HCT116 (cell line): ENCODE data around the gene CHID1. TPM values are rescaled to one million over a fixed set of nuclear protein-coding genes. Genes with fewer than 3 reads are reported as not detected.

Experiments
- ATAC-seq: fragments of 200-7000 bp; cut with Tn5 transposase; 2 replicates; pipeline ENCODE4 v1.9.1; 2020; ENCODE audit warnings: mild to moderate bottlenecking, moderate library complexity
- BruUV-seq: library from RNA; stranded (reverse); fragments of 400-500 nt; replicated peaks from 2 replicates; lab custom pipeline; 2021; lab: Mats Ljungman, UMichigan
- CTCF ChIA-PET: fragments of 300-600 bp; sonication (Branson Sonifier 250); formaldehyde crosslinking; loops from one replicate; lab custom pipeline; 2021; ENCODE audit warnings: antibody characterized with exemption; lab: Charles Lee
- POLR2A ChIA-PET: fragments of 300-600, 350-600 bp; sonication (Branson Sonifier 250); formaldehyde crosslinking; loops from one replicate; lab custom pipeline; 2021; ENCODE audit warnings: antibody characterized with exemption; lab: Charles Lee
- RAD21 ChIA-PET, 2 experiments: fragments of 300-600 bp; sonication (Branson Sonifier 250); formaldehyde crosslinking; loops; one replicate each; lab custom pipeline; 2023; ENCODE audit warnings: low total read pairs in 2 of 2; ENCODE audit not compliant: uncharacterized antibody in 2 of 2, unreplicated experiment in 2 of 2, low non-redundant PET in 1 of 2; lab: Charles Lee
- DNase-seq: peaks from one replicate; pipeline ENCODE4 v3.0.0-alpha.2; 2010; ENCODE audit warnings: low read depth, low spot score
- H2AFZ ChIP-seq: fragments of 200-600 bp; shearing (Covaris generic), sonication (generic); 2 replicates; pipeline ENCODE4 v1.6.1; 2017; ENCODE audit warnings: low read depth, mixed run types, mixed read lengths, antibody characterized with exemption, low read length; ENCODE audit not compliant: poor library complexity, severe bottlenecking
- H3K27ac ChIP-seq: 2 replicates; pipeline ENCODE4 v1.5.1; 2012; ENCODE audit warnings: low read depth, low read length
- H3K27me3 ChIP-seq: fragments of 200-600 bp; sonication (generic); 2 replicates; pipeline ENCODE4 v1.6.1; 2016; ENCODE audit warnings: mixed run types, low read length, mixed read lengths; ENCODE audit not compliant: insufficient read depth
- H3K36me3 ChIP-seq, 2 experiments: fragments of 200-500 bp in 1 of 2; fragments of 200-600 bp in 1 of 2; sonication (Bioruptor generic) in 1 of 2; sonication (generic) in 1 of 2; 2 replicates each; pipeline versions ENCODE4 v1.5.1 to v1.6.1; 2014 to 2016; ENCODE audit warnings: low read length in 2 of 2, inconsistent platforms in 1 of 2, mixed read lengths in 1 of 2, mixed run types in 1 of 2; ENCODE audit not compliant: insufficient read depth in 2 of 2, control insufficient read depth in 1 of 2
- H3K4me1 ChIP-seq, 2 experiments: fragments of 200-600 bp in 1 of 2; sonication (generic) in 1 of 2; 2 replicates each; pipeline versions ENCODE4 v1.5.1 to v1.6.1; 2012 to 2017; ENCODE audit warnings: low read length in 2 of 2, inconsistent platforms in 1 of 2, mild to moderate bottlenecking in 1 of 2, mixed read lengths in 1 of 2, mixed run types in 1 of 2, moderate library complexity in 1 of 2; ENCODE audit not compliant: insufficient read depth in 2 of 2, control insufficient read depth in 1 of 2
- H3K4me2 ChIP-seq: fragments of 200-600 bp; sonication (generic); 2 replicates; pipeline ENCODE4 v1.6.1; 2017; ENCODE audit warnings: mixed run types, low read length, mixed read lengths
- H3K4me3 ChIP-seq, 2 experiments: fragments of 200-600 bp in 1 of 2; sonication (generic) in 1 of 2; replicated peaks in 1 of 2; 2 replicates each; pipeline ENCODE4 v1.5.1; 2011 to 2016; ENCODE audit warnings: low read length in 2 of 2, control low read depth in 1 of 2, low read depth in 1 of 2, mild to moderate bottlenecking in 1 of 2, mixed read lengths in 1 of 2, mixed run types in 1 of 2
- H3K79me2 ChIP-seq: fragments of 200-600 bp; sonication (generic); 2 replicates; pipeline ENCODE4 v1.6.1; 2017; ENCODE audit warnings: mild to moderate bottlenecking, mixed run types, low read length, moderate library complexity, mixed read lengths; ENCODE audit not compliant: insufficient read depth
- H3K9ac ChIP-seq: fragments of 200-600 bp; sonication (generic); 2 replicates; pipeline ENCODE4 v1.6.1; 2016; ENCODE audit warnings: low read length, mixed read lengths
- H3K9me2 ChIP-seq: fragments of 200-600 bp; sonication (generic), shearing (Covaris generic); 2 replicates; pipeline ENCODE4 v1.6.1; 2017; ENCODE audit warnings: mixed run types, mild to moderate bottlenecking, moderate library complexity; ENCODE audit not compliant: insufficient read depth
- H3K9me3 ChIP-seq, 2 experiments: fragments of 200-500 bp in 1 of 2; fragments of 200-600 bp in 1 of 2; sonication (Bioruptor generic) in 1 of 2; sonication (generic) in 1 of 2; 2 replicates each; pipeline ENCODE4 v1.6.1; 2014 to 2017; ENCODE audit warnings: low read length in 2 of 2, mixed read lengths in 2 of 2, inconsistent platforms in 1 of 2, low read depth in 1 of 2, mild to moderate bottlenecking in 1 of 2, mixed run types in 1 of 2, moderate library complexity in 1 of 2; ENCODE audit not compliant: control insufficient read depth in 1 of 2, insufficient read depth in 1 of 2
- H4K20me1 ChIP-seq: fragments of 200-600 bp; sonication (generic), shearing (Covaris generic); 2 replicates; pipeline ENCODE4 v1.6.1; 2017; ENCODE audit warnings: mixed run types, mild to moderate bottlenecking, moderate library complexity; ENCODE audit not compliant: insufficient read depth
- CBX3 ChIP-seq: IDR thresholded peaks from 2 replicates; pipeline ENCODE4 v1.6.1; 2012; ENCODE audit warnings: low read depth
- CTCF ChIP-seq, 3 experiments: fragments of 200-600 bp in 1 of 3; sonication (generic) in 1 of 3; IDR thresholded peaks in 2 of 3; conservative IDR thresholded peaks in 1 of 3; 2 replicates each; pipeline ENCODE4 v1.5.1; 2012 to 2017; ENCODE audit warnings: low read depth in 2 of 3, low read length in 2 of 3, antibody characterized with exemption in 1 of 3, borderline replicate concordance in 1 of 3, control low read depth in 1 of 3, mild to moderate bottlenecking in 1 of 3, mixed read lengths in 1 of 3, mixed run types in 1 of 3, moderate library complexity in 1 of 3; ENCODE audit not compliant: insufficient read depth in 1 of 3
- EGR1 ChIP-seq: IDR thresholded peaks from 2 replicates; pipeline ENCODE4 v1.6.1; 2012; ENCODE audit warnings: low read depth
- EZH2phosphoT487 ChIP-seq: fragments of 200-600 bp; IDR thresholded peaks from 2 replicates; pipeline ENCODE4 v1.6.1; 2018; ENCODE audit warnings: antibody characterized with exemption, borderline replicate concordance
- MAX ChIP-seq: IDR thresholded peaks from 2 replicates; pipeline ENCODE4 v1.6.1; 2012
- POLR2AphosphoS5 ChIP-seq: IDR thresholded peaks from 2 replicates; pipeline ENCODE4 v1.6.1; 2011; ENCODE audit warnings: mild to moderate bottlenecking, low read depth, low read length, moderate library complexity
- YY1 ChIP-seq: IDR thresholded peaks from 2 replicates; pipeline ENCODE4 v1.6.1; 2011; ENCODE audit warnings: low read length, low read depth, moderate library complexity, mild to moderate bottlenecking; ENCODE audit not compliant: insufficient replicate concordance; ENCODE audit errors: extremely low read depth
- intact Hi-C: fragments of 100-400 bp; cut with micrococcal nuclease; formaldehyde crosslinking; loops from 2 replicates; pipeline ENCODE4 v1.10.0; 2022
- total RNA-seq: library from RNA; stranded (reverse); gene quantifications from one replicate; pipeline ENCODE4 v1.2.1, GENCODE V29; 2021; ENCODE audit not compliant: unreplicated experiment

CHID1 gene
- total RNA-seq, 1 experiment from 2014 or later = 102 TPM

GRCh38 chr11:852762-853161 is 57.8 kb downstream of the CHID1 start (continued):
- TF ChIP-seq YY1 (no peak), EZH2phosphoT487 (no peak), EGR1 (no peak), POLR2AphosphoS5 (no peak), CBX3 (no peak)

GRCh38 chr11:850775-851763 is 59.5 kb downstream of the CHID1 start:
- ChIA-PET POLR2A (interaction anchor here (0.7 kb wide), 1 partner anchor 10 kb away, joined by 3 read pairs; no protein-coding TSS in a partner anchor), RAD21 (no interaction called here), CTCF (interaction anchor here (0.7 kb wide), 1 partner anchor 68 kb away, joined by 6 read pairs; no protein-coding TSS in a partner anchor)
- no peak overlapping the region for H3K4me2 ChIP-seq
- no peaks in the 10 kb centered on the region for H3K79me2 ChIP-seq
- peaks cover 2 to 13% of the 10 kb centered on the region in 2 experiments; a peak in 3 of 4 replicates for H3K4me1 ChIP-seq
- 0 out of 2 replicates have a peak, but pooled peaks have one; percentile 22 for ATAC-seq
- TF ChIP-seq CTCF (IDR thresholded peaks at IDR 0.05 in 2 of 3, conservative IDR thresholded peaks at IDR 0.05 in 1 of 3; ENCODE audit: borderline replicate concordance in 1 of 3, insufficient read depth in 1 of 3, low read depth in 2 of 3, low read length in 2 of 3) (peak in 2 of 3 experiments; percentile 4 to 22; a peak in 2 of 6 replicates), MAX (no peak)
- intact Hi-C loops = no loop called here
- no peak for DNase-seq
- no peaks in the 10 kb centered on the region for H3K27me3 ChIP-seq
- no peak overlapping the region for H3K27ac ChIP-seq
- H4K20me1 ChIP-seq = no peaks in the 10 kb centered on the region
- no peak overlapping the region for H3K9ac ChIP-seq
- H3K4me3 ChIP-seq = no peak overlapping the region
- BruUV-seq = no TSS peak
- no peaks in the 10 kb centered on the region for H3K9me3 ChIP-seq
- H3K9me2 ChIP-seq = no peaks in the 10 kb centered on the region
- no peak overlapping the region for H2AFZ ChIP-seq
- H3K36me3 ChIP-seq = no peaks in the 10 kb centered on the region; a peak in 1 of 4 replicates
